GM15510 (cell line): ENCODE measurements around the gene KLK7.

Experiments used
- POLR2A ChIP-seq: IDR thresholded peaks from 3 replicates; pipeline ENCODE4 v1.6.1; 2011; ENCODE audit warnings: borderline replicate concordance; ENCODE audit not compliant: insufficient read length; ENCODE audit errors: extremely low read depth

The KLK7 gene

GRCh38 chr19:50983625-50984292 is at the start of gene KLK7:
Gene KLK7 (minus strand): TSS chr19:50983917. CDS start chr19:50982399, 1,518 bp downstream.
- no peak for TF ChIP-seq POLR2A

GRCh38 chr19:51031880-51032225 is 48.1 kb upstream of the KLK7 start:
- TF ChIP-seq POLR2A: no peak

- no peak for TF ChIP-seq POLR2A
These were observed 47.6 kb upstream of the KLK7 start for GRCh38 chr19:51031220-51031879.

GRCh38 chr19:51030631-51031030 is 46.9 kb upstream of the KLK7 start:
- no peak for TF ChIP-seq POLR2A

- TF ChIP-seq POLR2A: no peak
These were observed 46.0 kb upstream of the KLK7 start for GRCh38 chr19:51029718-51030117.

GRCh38 chr19:51027873-51028272 is 44.2 kb upstream of the KLK7 start:
- TF ChIP-seq POLR2A: no peak

GRCh38 chr19:51027126-51027806 is 43.5 kb upstream of the KLK7 start:
- TF ChIP-seq POLR2A: no peak

- TF ChIP-seq POLR2A: no peak
These were observed 42.8 kb upstream of the KLK7 start, which contains the start of gene KLK11 for GRCh38 chr19:51026554-51026831. Gene KLK11 (minus strand): TSS chr19:51026616. CDS start chr19:51025631, 985 bp downstream.

GRCh38 chr19:51025809-51026553 is 42.3 kb upstream of the KLK7 start:
- TF ChIP-seq POLR2A: no peak

- no peak for TF ChIP-seq POLR2A
These were observed 41.7 kb upstream of the KLK7 start for GRCh38 chr19:51025401-51025800.

- TF ChIP-seq POLR2A: no peak
These were observed 41.2 kb upstream of the KLK7 start for GRCh38 chr19:51024924-51025323.

GRCh38 chr19:51023946-51024345 is 40.2 kb upstream of the KLK7 start:
- TF ChIP-seq POLR2A: no peak

GRCh38 chr19:51022526-51022925 is 38.8 kb upstream of the KLK7 start:
- no peak for TF ChIP-seq POLR2A

- TF ChIP-seq POLR2A: no peak
These were observed 37.4 kb upstream of the KLK7 start for GRCh38 chr19:51020988-51021651.

- TF ChIP-seq POLR2A: no peak
These were observed 35.8 kb upstream of the KLK7 start, which contains the start of gene KLK10 for GRCh38 chr19:51019544-51019925. Gene KLK10 (minus strand): TSS chr19:51019709. CDS start chr19:51019130, 579 bp downstream.
